ENCODE data around the gene JMJD1C.
"Not testable (repeated sequence)": the region's sequence is repeated elsewhere in the genome, so short reads cannot be mapped to it uniquely, and the experiment has no call there.

The JMJD1C gene

DNA sequence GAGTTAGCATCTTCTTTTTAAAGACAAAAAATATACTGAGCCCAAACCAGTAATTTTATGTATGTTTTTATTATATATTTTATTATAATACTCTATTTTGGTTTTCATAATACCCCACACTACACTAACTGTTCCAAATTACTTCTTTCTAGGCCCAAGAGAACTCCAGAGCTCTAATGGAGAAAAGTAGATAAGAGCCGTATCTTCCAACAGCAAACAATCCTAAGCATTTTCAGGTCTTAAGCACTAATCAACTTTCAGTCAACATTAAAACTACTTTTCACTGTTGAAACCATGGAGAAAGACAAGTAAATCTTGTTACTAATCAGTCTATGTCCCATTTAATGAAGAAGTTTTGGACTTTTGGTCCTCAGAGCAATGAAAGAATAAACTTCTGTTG is 55.1 kb downstream of the JMJD1C start:
- no peak for DNase-seq (ENCODE audit: low spot score)

- peak; percentile 45 for DNase-seq (ENCODE audit: low spot score)
Observed at GRCh38 chr10:63409465-63410027, 56.2 kb downstream of the JMJD1C start.

GRCh38 chr10:63407136-63407662 is 58.6 kb downstream of the JMJD1C start:
- DNase-seq (ENCODE audit: low spot score) = no peak

DNA sequence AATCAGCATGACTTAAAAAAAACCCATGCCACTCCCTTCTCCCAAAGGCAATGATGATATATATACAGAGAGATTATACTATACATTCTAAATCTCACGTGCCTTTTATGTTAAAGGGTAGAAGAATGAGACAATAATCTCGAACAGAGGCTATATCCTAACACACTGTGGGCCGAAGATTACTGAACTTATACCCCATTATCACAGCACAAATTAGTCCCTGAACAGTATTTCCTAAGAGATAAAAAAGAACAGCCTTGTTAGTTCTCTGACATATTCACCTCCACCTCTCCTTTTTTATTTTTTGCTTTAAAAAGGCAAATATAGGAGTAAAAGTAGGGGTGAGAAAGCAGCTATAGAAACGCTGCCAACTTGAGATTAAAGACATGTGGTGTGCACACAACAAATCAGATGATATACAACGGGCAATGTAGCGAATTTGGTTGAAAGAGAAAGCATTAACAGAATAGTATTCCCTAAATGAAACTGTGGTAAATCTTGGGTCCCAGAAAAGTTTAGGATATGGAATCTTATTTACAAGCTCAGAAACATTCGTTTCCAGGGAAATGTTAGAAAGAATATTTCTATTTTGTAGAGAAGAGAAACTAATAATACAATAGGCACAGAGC is 69.5 kb downstream of the JMJD1C start:
- DNase-seq (ENCODE audit: low spot score) = peak; percentile 29

GRCh38 chr10:63393050-63393449 is 72.7 kb downstream of the JMJD1C start:
- DNase-seq (ENCODE audit: low spot score) = no peak

GRCh38 chr10:63392224-63392623 is 73.6 kb downstream of the JMJD1C start:
- no peak for DNase-seq (ENCODE audit: low spot score)

GRCh38 chr10:63391812-63392211 is 74.0 kb downstream of the JMJD1C start:
- DNase-seq (ENCODE audit: low spot score) = no peak

- no peak for DNase-seq (ENCODE audit: low spot score)
Observed at GRCh38 chr10:63390521-63390920, 75.3 kb downstream of the JMJD1C start.

- DNase-seq (ENCODE audit: low spot score) = no peak
Observed at GRCh38 chr10:63388421-63389031, 77.3 kb downstream of the JMJD1C start.

- no peak for DNase-seq (ENCODE audit: low spot score)
Observed at GRCh38 chr10:63385254-63385653, 80.5 kb downstream of the JMJD1C start.

- no peak for DNase-seq (ENCODE audit: low spot score)
Observed at GRCh38 chr10:63384675-63385074, 81.1 kb downstream of the JMJD1C start.

DNA sequence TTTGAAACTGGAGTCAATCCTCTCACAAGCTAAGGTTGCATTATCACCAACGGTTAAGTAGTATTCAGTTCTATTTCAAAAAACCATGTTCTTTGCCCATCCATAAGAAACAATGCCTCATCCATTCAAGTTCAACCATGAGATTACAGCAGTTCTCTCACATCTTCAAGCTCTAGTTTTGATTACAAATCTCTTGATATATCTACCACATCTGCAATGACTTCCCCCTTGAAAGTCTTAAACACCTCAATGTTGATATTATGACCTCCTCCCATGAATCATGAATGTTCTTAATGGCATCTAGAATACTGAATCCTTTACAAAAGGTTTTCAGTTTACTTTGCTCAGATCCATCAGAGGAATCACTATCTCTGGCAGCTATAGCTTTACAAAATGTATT is 81.8 kb downstream of the JMJD1C start:
- no peak for DNase-seq (ENCODE audit: low spot score)

DNA sequence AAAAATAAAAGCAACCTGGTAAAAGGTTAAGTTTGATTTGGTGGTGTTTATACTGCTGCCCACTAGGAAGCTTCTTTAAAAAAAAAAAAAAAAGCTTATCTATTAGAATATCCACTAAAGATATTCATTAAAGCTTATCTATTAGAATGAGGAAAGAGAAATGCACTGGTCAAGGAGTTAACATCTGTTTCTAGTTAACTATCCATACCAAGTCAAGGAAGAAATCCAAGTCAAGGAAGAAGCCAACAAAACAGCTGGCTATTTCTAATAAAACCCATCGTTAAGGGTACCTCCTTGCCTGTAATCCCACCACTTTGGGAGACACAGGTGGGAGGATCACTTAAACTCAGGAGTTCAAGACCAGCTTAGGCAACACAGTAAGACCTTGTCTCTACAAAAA is 82.6 kb downstream of the JMJD1C start:
- DNase-seq (ENCODE audit: low spot score) = peak; percentile 37

- no peak for DNase-seq (ENCODE audit: low spot score)
Observed at GRCh38 chr10:63382066-63382465, 83.7 kb downstream of the JMJD1C start.

DNA sequence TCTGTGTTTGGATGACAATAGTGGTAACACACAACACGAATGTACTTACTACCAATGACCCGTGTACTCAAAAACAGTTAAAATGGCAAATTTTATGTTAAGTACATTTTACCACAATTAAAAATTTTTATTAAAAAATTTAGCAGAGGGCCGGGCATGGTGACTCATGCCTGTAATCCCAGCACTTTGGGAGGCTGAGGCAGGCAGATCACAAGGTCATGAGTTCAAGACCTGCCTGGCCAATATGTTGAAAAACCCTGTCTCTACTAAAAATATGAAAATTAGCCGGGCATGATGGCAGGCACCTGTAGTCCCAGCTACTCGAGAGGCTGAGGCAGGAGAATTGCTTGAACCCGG is 88.5 kb downstream of the JMJD1C start:
- not testable (repeated sequence) for DNase-seq (ENCODE audit: low spot score)

- DNase-seq (ENCODE audit: low spot score) = peak; percentile 63
Observed at GRCh38 chr10:63376560-63377304, 89.0 kb downstream of the JMJD1C start.

GRCh38 chr10:63375859-63376258 is 89.9 kb downstream of the JMJD1C start:
- DNase-seq (ENCODE audit: low spot score) = no peak

DNA sequence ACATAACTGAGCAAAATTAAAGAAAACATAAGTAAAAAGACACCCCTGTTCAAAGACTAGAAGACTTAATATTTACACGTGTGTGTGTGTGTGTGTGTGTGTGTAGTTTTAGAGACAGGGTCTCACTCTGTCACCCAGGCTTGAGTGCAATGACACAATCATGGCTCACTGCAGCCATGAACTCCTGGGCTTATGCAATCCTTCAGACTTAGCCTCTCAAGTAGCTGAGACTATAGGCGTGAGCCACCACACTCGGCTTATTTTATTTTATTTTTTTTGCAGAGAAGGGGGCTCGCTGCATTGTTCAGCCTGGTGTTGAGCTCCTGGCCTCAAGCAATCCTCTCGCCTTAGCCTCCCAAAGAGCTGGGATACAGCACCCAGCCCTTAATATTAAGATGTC is 90.3 kb downstream of the JMJD1C start:
- no peak for DNase-seq (ENCODE audit: low spot score)

GRCh38 chr10:63374991-63375390 is 90.8 kb downstream of the JMJD1C start:
- DNase-seq (ENCODE audit: low spot score) = no peak

DNA sequence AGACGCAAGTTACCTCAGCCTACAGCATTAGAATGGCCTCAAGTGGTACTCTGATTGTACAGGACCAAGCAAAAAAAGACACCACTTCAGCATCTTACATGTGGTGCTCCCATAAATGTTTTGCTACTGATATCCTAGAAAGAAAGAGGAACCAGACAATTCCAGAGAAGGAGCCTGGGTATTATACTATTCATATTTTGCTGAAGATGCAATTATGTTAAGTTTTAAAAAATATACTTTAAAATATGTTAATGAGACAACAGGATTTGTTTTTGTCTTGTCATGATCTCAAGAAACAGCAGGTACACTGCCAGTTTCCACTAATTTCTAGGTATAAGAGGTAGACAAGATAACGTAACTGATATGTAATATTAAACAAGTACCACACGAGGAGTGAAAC is 92.6 kb downstream of the JMJD1C start:
- DNase-seq (ENCODE audit: low spot score) = no peak

DNA sequence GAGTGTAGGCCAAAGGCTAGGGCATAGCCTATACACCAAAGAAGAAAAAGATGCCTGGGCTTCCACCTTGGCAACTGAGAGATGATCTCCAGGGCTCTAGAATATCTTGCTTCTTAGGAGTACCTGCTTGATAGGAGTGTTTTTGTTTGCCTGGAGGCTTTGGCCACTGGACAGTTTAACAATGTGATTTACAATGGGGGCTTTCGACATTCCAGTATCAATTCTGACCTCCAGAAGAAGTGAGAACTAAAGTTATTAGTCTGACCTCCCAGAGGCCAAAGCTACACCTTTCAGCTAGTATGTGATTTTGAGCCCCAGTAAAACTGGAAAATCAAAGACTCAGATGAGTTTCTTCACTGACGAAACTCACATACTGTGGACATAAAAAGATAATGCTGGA is 96.1 kb downstream of the JMJD1C start:
- no peak for DNase-seq (ENCODE audit: low spot score)

- DNase-seq (ENCODE audit: low spot score) = no peak
Observed at GRCh38 chr10:63368365-63368764, 97.4 kb downstream of the JMJD1C start.

- no peak for DNase-seq (ENCODE audit: low spot score)
Observed at GRCh38 chr10:63366933-63367332, 98.8 kb downstream of the JMJD1C start.
